ENCODE data around the gene MMRN2. TPM values are rescaled to one million over a fixed set of nuclear protein-coding genes. Genes with fewer than 3 reads are reported as not detected.

The MMRN2 gene
- polyA plus RNA-seq, 1 donor from 2014 or later: 0.15 TPM

GRCh38 chr10:86918022-86918471, 39.4 kb downstream of the MMRN2 start:
- Histone ChIP-seq H3K9me3 (ENCODE audit: low read length) (no peaks in the 10 kb centered on the region), H3K4me2 (ENCODE audit: low read length) (no peak overlapping the region), H3F3A (ENCODE audit: insufficient read depth, low read length, poor library complexity, severe bottlenecking) (no peaks in the 10 kb centered on the region), H3K36me3 (ENCODE audit: insufficient read depth, low read length) (no peaks in the 10 kb centered on the region), H3K27ac (ENCODE audit: low read length) (no peak overlapping the region), H4K20me1 (ENCODE audit: insufficient read depth) (no peaks in the 10 kb centered on the region), H3K9ac (ENCODE audit: low read length) (no peak overlapping the region), H3K4me3 (ENCODE audit: low read length) (no peak overlapping the region), H3K9me2 (ENCODE audit: insufficient read depth, low read length) (no peaks in the 10 kb centered on the region), H2AFZ (ENCODE audit: low read depth, low read length) (no peak overlapping the region), H3K79me2 (replicated peaks; ENCODE audit: insufficient read depth, low read length) (no peaks in the 10 kb centered on the region), H3K27me3 (ENCODE audit: insufficient read depth, low read depth, low read length) (no peaks in the 10 kb centered on the region)
- TF ChIP-seq SMC3 (conservative IDR thresholded peaks at IDR 0.05; ENCODE audit: poor library complexity) (no peak), EP300 (conservative IDR thresholded peaks at IDR 0.05; ENCODE audit: poor library complexity, severe bottlenecking) (no peak)
- TF ChIP-seq, protein P1, sequence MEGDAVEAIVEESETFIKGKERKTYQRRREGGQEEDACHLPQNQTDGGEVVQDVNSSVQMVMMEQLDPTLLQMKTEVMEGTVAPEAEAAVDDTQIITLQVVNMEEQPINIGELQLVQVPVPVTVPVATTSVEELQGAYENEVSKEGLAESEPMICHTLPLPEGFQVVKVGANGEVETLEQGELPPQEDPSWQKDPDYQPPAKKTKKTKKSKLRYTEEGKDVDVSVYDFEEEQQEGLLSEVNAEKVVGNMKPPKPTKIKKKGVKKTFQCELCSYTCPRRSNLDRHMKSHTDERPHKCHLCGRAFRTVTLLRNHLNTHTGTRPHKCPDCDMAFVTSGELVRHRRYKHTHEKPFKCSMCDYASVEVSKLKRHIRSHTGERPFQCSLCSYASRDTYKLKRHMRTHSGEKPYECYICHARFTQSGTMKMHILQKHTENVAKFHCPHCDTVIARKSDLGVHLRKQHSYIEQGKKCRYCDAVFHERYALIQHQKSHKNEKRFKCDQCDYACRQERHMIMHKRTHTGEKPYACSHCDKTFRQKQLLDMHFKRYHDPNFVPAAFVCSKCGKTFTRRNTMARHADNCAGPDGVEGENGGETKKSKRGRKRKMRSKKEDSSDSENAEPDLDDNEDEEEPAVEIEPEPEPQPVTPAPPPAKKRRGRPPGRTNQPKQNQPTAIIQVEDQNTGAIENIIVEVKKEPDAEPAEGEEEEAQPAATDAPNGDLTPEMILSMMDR (IDR thresholded peaks at IDR 0.05; ENCODE audit: poor library complexity, severe bottlenecking): no peak

DNA sequence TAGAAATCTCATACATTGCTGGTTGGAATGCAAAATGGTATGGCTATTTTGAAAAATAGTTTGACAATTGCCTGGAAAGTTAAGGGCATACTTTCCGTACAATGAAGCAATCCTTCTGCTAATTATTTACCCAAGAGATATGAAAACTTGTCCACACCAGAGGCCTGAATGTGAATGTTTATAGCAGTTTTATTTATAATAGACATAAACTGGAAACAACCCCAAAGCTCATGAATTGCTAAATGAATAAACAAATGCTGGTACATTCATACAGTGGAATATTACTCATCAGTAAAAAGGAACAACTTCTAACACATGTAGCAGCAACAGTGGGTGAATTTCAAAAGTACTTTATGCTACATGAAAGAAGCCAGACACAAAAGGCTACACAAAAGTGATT, 42.7 kb downstream of the MMRN2 start:
- Histone ChIP-seq H3K4me2 (ENCODE audit: low read length) (no peak overlapping the region), H3K9me3 (ENCODE audit: low read length) (no peaks in the 10 kb centered on the region), H3K79me2 (replicated peaks; ENCODE audit: insufficient read depth, low read length) (no peaks in the 10 kb centered on the region), H2AFZ (ENCODE audit: low read depth, low read length) (no peak overlapping the region), H3K9me2 (ENCODE audit: insufficient read depth, low read length) (no peaks in the 10 kb centered on the region), H3F3A (ENCODE audit: insufficient read depth, low read length, poor library complexity, severe bottlenecking) (no peaks in the 10 kb centered on the region), H4K20me1 (ENCODE audit: insufficient read depth) (no peaks in the 10 kb centered on the region), H3K27me3 (ENCODE audit: insufficient read depth, low read depth, low read length) (no peaks in the 10 kb centered on the region), H3K4me3 (ENCODE audit: low read length) (no peak overlapping the region), H3K36me3 (ENCODE audit: insufficient read depth, low read length) (no peaks in the 10 kb centered on the region), H3K27ac (ENCODE audit: low read length) (no peak overlapping the region), H3K9ac (ENCODE audit: low read length) (no peak overlapping the region)
- TF ChIP-seq RAD21 (conservative IDR thresholded peaks at IDR 0.05) (no peak), POLR2AphosphoS5 (IDR thresholded peaks at IDR 0.05) (no peak), EP300 (conservative IDR thresholded peaks at IDR 0.05; ENCODE audit: poor library complexity, severe bottlenecking) (no peak), MXI1 (conservative IDR thresholded peaks at IDR 0.05; ENCODE audit: poor library complexity, severe bottlenecking) (no peak), TAF1 (IDR thresholded peaks at IDR 0.05; ENCODE audit: low read depth) (no peak), SMC3 (conservative IDR thresholded peaks at IDR 0.05; ENCODE audit: poor library complexity) (no peak), REST (IDR thresholded peaks at IDR 0.05; ENCODE audit: borderline replicate concordance) (no peak), EZH2 (IDR thresholded peaks at IDR 0.05; ENCODE audit: borderline replicate concordance, insufficient read depth, low read length, poor library complexity, severe bottlenecking) (no peak)
- TF ChIP-seq, protein P1 (IDR thresholded peaks at IDR 0.05; ENCODE audit: poor library complexity, severe bottlenecking): no peak
